Measurements from ENCODE around the gene CABP7.
A peak's percentile ranks its signal among the peaks of the same experiment; 100 is the strongest.
"Not testable (repeated sequence)": the region's sequence is repeated elsewhere in the genome, so short reads cannot be mapped to it uniquely, and the experiment has no call there.

The CABP7 gene

DNA sequence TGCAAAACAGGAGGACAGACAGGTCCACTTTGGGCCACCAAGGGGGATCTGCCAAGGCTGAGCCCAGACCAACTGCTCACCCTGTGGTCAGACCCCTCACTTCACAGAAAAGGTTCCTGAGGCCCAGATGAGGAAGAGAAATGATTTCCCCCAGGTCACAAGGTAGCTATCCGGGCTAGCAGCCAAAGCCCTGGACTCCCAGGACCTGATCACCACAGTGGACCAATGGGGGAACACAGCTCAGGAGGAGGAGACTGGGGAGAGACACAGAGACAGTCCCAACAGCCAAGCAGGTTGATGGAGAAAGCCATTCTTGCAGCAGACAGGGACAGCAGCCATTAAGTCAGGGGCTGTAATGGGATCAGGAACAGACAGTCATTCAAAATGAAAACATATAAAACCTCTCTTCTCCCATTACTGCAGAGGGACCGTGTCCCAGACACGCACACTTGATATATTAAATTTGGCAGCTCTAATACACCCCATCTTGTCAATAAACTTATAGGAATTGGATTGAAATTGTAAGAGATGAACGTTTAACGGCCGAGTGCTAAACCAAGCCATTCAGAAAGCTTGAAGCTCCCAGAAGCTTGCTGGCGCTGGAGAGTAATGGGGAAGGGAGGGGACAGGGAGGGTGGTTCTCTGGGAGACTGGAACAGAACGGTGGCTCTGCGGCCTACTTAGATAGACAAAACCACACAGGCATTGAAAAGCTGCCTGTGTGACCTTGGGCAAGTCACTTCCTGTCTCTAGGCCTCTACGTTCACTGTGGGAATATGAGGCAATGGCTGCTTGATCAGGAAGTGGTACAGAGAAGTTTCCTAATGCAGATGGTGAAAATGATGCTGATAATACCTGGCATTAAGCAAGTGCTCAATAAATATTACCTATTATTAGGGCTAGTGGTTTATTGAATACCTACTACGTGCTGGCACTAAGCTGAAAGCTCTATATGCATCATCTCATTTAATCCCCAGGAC, 31.0 kb downstream of the CABP7 start:
- DNase-seq = peak; percentile 93

DNA sequence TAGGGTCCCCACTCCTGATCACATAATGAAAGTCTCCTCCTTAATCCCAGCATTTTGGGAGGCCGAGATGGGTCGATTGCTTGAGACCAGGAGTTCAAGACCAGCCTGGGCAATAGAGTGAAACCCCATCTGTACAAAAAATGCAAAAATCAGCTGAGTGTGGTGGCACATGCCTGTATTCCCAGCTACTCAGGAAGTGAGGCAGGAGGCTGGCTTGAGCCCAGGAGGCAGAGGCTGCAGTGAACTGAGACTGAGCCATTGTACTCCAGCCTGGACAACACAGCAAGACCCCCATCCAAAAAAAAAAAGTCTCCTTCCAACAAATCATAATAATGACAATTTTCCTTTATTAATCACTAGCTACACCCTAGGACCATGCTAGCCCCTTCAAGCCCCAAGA, 31.9 kb downstream of the CABP7 start:
- DNase-seq = no peak

DNA sequence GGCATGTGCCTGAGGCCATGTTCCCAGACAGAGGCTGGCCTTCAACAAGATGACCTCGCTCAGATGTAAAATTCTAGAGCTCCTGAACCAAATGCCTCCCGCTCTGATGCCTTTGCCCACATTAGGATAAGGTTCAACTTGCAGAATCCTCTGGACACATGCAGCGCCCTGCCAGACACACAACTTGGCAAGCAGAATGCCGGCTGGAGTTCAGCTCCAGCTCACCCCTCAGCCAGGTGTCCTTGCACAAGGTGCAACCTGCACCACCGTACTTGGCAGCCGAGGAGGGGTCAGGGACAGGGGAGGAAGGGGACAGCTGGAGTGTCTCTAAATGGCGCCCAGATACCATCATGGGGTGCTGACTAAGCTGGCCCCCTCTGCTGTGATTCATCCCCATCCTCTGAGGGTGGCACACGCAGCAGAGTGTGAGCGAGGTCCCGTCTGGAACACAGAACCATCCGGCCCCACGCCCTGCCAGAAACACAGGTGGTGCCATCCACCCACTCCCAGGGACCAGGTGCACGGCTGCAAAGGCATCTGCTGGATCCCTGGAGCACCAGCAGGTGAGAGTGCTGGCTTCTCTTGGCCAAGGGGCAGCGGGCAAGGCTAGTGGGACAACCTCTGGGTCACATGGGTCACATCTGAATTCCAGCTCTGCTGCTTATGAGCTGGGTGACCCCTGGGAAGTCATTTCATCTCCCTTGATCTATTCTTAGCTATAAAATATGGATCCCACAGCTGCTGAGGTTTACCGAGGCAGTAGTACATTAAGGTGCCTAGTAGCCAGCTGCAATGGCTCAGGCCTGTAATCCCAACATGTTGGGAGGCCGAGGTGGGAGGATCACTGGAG, 34.2 kb downstream of the CABP7 start:
- DNase-seq = no peak

DNA sequence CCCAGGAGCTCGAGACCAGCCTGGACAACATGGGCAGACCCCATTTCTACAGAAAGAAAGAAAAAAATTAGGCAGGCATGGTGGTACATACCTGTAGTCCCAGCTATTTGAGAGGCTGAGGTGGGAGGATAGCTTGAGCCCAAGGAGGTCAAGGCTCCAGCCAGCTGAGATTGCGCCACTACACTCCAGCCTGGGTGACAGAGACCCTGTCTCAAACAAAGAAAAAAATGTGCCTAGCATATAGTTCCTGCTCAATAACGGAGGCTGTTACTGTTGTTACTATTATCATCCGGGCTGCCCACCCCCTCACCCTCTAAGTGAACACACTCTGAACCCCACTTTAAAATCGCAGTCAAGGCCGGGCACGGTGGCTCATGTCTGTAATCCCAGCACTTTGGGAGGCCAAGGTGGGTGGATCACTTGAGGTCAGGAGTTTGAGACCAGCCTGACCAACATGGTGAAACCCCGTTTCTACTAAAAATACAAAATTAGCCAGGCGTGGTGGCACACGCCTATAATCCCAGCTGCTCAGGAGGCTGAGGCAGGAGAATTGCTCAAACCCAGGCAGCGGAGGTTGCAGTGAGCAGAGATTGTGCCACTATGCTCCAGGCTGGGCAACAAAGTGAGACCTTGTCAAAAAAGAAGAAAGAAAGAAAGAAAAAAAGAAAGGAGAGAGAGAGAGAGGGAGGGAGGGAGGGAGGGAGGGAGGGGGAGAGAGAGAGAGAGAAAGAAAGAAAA, 35.0 kb downstream of the CABP7 start:
- not testable (repeated sequence) for DNase-seq

DNA sequence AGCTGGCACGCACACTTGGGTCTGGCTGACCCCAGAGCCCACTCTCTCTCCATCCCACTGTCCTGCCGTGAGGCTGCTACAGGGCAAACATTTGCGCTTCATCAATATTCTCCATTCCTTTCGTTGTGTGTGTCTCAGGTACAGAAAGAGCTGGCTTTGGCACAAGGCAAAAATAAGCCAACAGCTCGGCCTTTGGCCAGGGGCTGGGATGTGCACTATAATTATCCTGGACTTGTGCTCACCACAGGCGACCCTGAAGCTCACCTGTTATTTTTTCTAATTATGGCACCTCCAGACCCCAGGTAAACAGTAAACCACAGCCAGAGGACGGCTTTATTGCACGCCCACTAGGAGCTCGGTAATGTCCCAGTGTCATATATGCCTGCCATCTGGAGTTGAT, 36.1 kb downstream of the CABP7 start:
- DNase-seq = no peak

DNA sequence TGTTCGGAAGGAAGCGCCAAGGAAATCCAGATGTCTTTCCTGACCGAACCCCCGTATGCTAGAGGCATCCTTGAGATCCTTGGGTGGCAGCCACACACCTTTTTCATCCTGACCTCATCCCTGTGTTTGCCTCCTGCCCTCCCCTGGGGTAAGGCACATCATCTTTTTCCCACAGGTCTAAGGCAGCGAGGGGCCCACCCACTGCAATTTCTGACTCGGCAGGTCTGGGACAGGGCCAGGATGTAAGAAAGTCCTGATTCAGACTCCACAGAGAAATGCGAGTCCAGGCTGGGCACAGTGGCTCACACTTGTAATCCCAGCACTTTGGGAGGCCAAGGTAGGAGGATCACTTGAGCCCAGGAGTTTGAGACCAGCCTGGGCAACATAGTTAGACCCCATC, 36.5 kb downstream of the CABP7 start:
- no peak for DNase-seq

DNA sequence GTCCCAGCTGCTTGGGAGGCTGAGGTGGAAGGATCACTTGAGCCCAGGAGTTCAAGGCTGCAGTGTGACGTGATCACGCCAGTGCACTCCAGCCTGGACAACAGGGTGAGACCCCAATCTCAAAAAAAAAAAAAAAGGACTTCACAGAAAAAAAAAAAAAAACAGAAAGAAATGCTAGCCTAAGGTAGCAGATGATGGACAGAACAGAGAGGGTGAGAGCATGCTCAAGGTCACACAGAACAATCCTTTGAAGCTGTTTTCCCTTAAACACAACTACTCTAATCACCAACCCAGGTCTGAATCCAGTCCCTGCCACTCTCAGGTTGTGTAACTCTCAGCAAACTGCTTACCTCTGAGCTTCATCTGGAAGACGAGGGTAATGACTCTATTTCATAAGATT, 37.3 kb downstream of the CABP7 start:
- no peak for DNase-seq

DNA sequence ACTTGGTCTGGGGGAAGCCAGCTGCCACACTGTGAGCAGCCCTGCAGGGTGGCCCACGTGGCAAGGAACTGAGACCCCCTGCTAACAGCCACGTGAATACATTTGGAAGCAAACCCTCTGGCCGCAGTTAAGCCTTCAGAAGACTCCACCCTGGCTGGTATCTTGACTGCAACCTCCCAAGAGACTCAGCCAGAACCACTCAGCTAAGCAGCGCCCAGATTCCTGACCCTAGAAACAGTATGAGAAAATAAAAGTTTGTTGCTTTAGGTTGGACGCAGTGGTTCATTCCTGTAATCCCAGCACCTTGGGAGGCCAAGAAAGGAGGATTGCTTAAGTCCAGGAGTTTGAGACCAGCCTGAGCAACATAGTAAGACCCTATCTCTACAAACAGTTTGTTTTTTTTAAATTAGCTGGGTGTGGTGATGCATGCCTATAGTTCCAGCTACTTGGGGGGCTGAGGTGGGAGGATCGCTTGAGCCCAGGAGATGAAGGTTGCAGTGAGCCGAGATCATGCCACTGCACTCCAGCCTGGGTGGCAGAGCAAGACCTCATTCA, 38.3 kb downstream of the CABP7 start:
- DNase-seq = no peak

DNA sequence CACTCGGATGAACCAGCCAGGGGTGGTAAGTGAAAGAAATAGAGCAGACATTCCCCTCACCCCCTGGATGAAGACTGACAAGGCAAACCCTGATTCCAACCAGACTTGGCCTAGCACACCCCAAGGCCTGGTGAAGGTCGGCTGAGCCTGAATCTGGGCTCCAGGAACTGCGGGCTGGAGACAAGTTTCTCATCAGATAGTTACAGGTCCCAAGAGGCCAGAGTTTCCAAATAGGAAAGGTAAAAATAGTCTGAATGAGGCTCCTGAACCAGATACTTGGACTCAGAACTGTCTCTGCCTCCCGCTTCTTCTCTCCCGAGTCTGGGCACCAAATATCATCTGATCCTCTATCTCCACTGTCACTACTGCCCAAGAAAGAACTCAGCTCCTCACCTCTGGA, 39.2 kb downstream of the CABP7 start:
- no peak for DNase-seq

DNA sequence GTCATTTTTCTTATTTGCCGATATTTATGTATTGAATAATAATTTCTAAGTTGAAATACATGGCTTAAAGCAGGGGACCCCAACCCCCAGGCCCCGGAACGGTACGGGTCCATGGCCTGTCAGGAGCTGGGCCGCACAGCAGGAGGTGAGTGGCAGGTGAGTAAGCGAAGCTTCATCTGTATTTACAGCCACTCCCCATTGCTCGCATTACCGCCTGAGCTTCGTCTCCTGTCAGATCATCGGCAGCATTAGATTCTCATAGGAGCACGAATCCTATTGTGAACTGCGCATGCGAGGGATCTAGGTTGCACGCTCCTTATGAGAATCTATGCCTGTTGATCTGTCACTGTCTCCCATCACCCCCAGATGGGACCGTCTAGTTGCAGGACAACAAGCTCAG, 42.5 kb downstream of the CABP7 start:
- no peak for DNase-seq

DNA sequence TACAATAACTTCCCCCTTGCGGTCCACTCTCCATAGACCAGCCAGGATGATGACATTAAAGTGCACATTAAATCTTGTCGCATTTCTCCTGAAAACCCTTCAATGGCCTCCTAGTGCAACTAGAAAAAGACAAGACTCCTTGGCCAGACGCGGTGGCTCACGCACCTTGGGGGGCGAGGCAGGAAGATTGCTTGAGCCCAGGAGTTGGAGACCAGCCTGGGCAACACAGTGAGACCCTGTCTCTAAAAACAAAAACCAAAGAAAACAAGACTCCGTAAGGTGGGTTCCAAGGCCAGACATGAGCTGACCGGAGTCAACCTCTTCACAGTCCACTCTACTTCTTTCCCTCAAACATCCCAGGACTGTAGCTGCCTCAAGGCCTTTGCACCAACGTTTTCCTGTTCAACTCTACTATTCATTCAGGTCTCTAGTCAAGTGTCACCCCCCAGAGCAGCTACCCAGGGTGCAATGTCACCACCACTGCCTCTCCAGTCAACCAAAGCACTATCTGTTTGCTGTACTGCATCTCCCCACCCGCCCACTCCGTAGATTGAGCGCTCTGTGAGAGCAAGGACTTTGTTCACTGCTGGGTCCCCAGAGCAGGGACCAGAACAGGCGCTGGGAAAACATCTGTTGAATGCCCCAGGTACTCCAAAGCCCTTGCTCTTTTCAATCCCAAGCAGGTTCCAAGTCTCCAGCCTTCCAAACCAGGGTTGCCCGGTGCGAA, 46.3 kb downstream of the CABP7 start:
- peak; percentile 52 for DNase-seq

DNA sequence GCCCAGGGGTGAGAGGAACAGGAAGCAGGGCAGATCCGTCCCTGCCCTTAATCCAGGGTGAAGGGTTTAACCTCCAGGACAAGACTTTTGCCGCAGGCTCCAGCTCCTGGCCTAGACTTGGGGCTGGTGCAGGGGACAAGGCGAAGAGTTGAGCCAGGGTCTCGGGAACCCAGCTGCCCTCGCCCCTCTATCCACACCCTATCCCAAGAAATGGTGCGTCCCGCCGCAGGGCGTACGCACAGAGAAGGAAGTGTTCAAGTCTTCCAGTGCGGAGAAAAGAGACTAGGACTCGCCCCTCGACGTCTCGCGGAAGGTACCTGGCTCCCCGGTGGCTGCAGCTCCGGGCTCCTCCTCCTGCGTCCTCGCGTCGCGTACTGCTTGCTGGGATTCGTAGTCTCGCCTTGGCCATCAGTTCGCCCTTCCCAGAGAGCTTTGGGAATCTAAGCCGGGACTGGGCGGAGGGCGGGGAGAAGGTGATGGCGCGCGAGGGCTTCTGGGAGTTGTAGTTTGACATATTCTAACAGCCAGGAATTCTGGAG, 46.9 kb downstream of the CABP7 start, which contains the start of gene ZMAT5:
Gene ZMAT5 (minus strand): TSS at position 376 of the 539 bp plus-strand sequence. CDS start 18,463 bp downstream, outside the sequence.
- DNase-seq = peak; percentile 97

DNA sequence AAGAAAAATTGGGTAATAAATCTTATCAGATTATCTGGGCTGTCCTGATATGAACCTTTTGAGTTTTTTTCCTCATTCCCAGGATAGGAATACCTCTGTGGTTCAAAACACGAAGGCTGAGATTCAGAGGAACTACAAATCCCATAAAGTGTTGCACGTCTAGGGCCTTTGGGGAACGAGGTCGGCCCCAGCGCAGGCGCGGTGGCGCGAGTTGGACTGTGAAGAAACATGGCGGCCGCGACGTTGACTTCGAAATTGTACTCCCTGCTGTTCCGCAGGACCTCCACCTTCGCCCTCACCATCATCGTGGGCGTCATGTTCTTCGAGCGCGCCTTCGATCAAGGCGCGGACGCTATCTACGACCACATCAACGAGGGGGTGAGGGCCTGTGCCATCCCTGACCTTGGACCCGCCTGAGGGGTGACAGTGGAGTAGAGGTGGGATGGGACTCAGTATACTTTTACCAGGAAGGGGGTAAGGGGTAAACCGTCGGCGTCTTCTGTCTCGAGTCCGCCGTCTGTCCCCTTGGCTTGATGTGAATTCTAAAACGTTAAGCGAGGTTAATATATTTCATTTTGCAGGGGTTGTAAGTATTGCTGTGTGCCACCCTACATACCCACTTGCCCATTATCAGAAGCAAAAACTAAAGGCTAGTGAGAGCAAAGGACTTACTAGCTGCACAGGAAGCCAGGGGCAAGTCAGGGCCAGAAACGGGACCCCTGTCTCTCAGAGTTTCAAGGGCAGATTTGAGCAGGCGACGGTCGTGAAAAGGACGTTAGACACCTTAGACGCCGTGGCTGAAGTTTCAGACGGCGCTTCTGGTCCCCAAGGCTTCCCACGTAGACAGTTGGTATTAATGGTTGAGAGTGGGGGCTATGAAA, 47.6 kb downstream of the CABP7 start, which contains the start of gene UQCR10:
Gene UQCR10 (plus strand): TSS at position 199 of the 881 bp plus-strand sequence. CDS start 30 bp downstream, at position 229.
- DNase-seq = peak; percentile 91

DNA sequence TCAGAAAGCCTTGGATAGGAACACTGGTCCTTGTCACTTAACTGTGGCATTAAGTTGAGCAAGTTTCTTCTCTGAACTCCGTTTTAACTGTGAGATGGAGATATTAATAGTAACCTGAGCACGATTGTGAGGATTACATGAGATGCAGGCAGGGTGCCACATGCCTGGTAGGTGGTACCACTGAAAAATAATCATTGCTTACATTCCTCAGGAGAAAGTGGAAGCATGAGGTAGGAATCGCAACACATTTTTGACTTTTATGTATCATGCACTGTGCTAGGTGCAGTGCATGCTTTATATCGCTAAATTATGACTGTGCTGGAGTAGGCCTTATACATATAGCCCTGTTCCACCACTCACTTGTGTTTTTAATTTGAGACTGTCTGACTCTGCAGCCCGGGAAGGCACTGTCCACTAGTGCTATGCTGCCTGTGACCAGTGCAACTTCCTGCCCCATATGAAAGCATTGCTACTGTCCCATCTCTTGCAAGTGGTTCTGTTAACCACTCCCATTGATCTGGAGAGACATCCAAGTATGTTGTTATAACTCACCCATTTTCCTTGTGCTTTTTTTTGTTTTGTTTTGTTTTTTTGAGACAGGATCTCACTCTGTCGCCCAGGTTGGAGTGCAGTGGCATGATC, 48.4 kb downstream of the CABP7 start:
- DNase-seq = no peak

DNA sequence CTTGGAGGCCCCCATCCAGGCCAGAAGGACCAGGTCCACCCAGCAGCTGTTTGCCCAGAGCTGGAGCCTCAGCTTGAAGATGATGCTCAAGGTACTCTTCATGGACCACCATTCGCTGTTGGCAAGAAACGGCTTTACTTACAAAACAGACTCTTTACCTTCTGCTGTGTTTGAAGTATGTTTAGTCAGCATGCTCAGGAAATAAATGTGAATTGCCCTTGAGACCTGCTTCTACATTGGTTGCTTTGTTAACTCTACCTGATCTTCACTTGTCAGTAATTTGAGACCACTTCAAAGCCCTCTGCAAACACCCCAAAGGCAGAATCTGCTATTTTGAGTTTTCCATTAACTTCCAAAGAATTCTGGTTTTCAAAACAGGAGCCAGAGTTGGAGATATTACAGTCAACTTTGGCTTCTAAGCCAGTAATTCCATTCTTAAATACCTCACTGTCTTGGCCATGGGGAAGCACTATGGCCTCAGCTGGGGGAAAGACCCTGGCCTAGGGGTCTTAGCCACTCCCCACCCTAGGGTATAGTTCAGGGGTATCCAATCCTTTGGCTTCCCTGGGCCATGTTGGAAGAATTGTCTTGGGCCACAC, 50.0 kb downstream of the CABP7 start:
- DNase-seq = no peak

DNA sequence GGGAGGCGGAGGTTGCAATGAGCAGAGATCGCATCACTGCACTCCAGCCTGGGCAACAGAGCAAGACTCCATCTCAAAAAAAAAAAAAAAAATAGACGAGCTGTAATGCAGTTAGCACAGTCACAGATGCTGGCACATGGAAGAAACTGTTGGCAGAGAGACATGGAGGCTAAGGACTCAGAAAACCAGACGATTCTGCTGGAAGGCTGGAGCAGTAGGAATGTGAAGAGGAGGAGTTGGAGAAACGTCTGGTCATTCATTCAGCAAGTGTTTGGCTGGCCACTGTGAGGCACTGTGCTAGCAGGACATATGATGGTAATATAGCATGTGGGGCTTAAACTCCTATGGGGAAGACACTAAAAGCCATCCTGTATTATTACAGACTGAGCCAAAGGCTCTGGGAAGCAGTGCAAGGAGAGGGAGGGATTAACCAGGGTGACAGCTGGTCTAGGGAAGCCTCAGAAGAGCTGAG, 52.4 kb downstream of the CABP7 start:
- peak; percentile 40 for DNase-seq

DNA sequence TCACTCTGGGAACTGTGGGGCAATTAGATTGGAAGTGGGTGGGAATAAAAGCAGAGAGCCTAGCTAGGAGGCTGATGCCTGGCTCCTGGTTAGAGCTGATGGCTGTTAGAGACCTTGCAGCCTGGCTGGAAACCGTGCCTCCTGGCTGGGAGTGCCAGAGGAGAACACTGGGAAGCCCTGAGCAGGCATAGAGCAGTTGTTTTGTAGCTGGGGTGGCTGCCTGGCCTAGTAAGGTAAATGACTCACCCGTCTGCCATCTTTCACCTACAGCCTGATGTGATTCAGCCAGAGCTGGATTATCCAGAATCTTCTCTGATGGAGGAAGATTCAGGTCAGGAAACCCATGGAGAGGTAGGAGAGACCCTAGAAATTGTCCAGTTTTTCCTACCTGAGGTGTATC, 53.4 kb downstream of the CABP7 start:
- DNase-seq = no peak

DNA sequence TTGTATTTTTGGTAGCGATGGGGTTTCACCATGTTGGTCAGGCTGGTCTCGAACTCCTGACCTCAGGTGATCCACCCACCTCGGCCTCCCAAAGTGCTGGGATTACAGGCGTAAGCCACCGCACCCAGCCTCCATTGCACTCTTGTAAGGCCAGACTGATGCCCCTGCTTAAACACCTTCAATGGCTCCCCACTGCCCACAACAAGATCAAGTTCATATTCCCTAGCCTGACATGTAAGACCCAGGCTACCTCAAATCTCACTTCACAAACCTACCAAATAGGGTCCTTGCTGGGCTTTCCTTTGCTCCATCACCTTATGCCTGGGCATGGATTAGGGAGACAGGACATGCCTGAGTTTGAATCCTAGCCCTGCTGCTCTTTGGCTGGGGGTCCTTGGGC, 60.4 kb downstream of the CABP7 start:
- DNase-seq = no peak

Measured in MV-4-11 (cell line).